HG03139 (cell line): Measurements from ENCODE around the gene HP.
"Not testable (repeated sequence)": the region's sequence is repeated elsewhere in the genome, so short reads cannot be mapped to it uniquely, and the experiment has no call there.

Experiments
- ATAC-seq: cut with Tn5 transposase; IDR thresholded peaks from one replicate; pipeline ENCODE4 v1.9.1; 2021; ENCODE audit not compliant: unreplicated experiment

The HP gene

GRCh38 chr16:72054254-72054847, at the start of gene HP:
Gene HP, plus strand, starts transcription at chr16:72054505. Its CDS starts 148 bp downstream, at chr16:72054653.
- ATAC-seq = not testable (repeated sequence)

- ATAC-seq = not testable (repeated sequence)
Measured at GRCh38 chr16:72008065-72008423, 46.3 kb upstream of the HP start.

GRCh38 chr16:72008424-72009216, 45.7 kb upstream of the HP start, which contains the start of gene DHODH:
Gene DHODH, plus strand, starts transcription at chr16:72008744. Its CDS starts 21 bp downstream, at chr16:72008765.
- peak; percentile 99 for ATAC-seq

- ATAC-seq = no peak
Measured at GRCh38 chr16:72009779-72010178, 44.5 kb upstream of the HP start.

- no peak for ATAC-seq
Measured at GRCh38 chr16:72012607-72013006, 41.7 kb upstream of the HP start.

- ATAC-seq = no peak
Measured at GRCh38 chr16:72013389-72013788, 40.9 kb upstream of the HP start.

- ATAC-seq = no peak
Measured at GRCh38 chr16:72013888-72014581, 40.3 kb upstream of the HP start.

- no peak for ATAC-seq
Measured at GRCh38 chr16:72014675-72015074, 39.6 kb upstream of the HP start.

- no peak for ATAC-seq
Measured at GRCh38 chr16:72015124-72015523, 39.2 kb upstream of the HP start.

- no peak for ATAC-seq
Measured at GRCh38 chr16:72018470-72018869, 35.8 kb upstream of the HP start.

- no peak for ATAC-seq
Measured at GRCh38 chr16:72021043-72021442, 33.3 kb upstream of the HP start.

GRCh38 chr16:72022127-72022526, 32.2 kb upstream of the HP start:
- no peak for ATAC-seq

- no peak for ATAC-seq
Measured at GRCh38 chr16:72023962-72024361, 30.3 kb upstream of the HP start.

- ATAC-seq = no peak
Measured at GRCh38 chr16:72024862-72025382, 29.4 kb upstream of the HP start.

GRCh38 chr16:72025404-72026114, 28.7 kb upstream of the HP start:
- ATAC-seq = no peak

GRCh38 chr16:72027669-72028378, 26.5 kb upstream of the HP start:
- ATAC-seq = no peak

- ATAC-seq = no peak
Measured at GRCh38 chr16:72029567-72030271, 24.6 kb upstream of the HP start.

GRCh38 chr16:72033437-72033836, 20.9 kb upstream of the HP start:
- no peak for ATAC-seq

- no peak for ATAC-seq
Measured at GRCh38 chr16:72036098-72036497, 18.2 kb upstream of the HP start.

- no peak for ATAC-seq
Measured at GRCh38 chr16:72042157-72042660, 12.1 kb upstream of the HP start.
